ENCODE data around the gene EFHD2.

DNA sequence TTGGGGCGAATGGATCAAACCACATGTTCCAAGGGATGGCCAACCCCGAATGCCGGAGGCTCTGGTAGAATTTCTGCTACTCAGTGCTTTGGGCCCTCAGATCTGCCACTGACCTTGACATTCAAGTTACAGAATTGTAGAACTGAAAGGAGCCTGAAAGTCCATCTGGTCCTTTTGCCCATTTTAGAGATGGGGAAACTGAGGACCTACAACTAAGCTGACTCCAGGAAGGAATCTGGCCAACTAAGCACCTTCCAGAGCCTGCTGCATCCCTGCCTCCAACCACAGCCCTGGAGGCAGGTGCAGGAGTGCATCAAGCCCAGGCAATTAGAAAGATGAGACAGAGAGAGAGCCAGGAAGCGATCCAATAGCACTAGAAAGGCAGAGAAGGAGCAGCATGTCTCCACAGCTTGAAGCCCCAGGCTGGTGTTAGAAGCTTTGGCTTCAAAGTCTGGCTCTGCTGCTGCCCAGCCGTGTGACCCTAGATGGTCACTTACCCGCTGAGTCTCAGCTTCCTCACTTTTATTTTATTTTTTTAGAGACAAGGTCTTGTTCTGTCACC lies 27.3 kb downstream of the EFHD2 start:
- TF ChIP-seq, protein P1, sequence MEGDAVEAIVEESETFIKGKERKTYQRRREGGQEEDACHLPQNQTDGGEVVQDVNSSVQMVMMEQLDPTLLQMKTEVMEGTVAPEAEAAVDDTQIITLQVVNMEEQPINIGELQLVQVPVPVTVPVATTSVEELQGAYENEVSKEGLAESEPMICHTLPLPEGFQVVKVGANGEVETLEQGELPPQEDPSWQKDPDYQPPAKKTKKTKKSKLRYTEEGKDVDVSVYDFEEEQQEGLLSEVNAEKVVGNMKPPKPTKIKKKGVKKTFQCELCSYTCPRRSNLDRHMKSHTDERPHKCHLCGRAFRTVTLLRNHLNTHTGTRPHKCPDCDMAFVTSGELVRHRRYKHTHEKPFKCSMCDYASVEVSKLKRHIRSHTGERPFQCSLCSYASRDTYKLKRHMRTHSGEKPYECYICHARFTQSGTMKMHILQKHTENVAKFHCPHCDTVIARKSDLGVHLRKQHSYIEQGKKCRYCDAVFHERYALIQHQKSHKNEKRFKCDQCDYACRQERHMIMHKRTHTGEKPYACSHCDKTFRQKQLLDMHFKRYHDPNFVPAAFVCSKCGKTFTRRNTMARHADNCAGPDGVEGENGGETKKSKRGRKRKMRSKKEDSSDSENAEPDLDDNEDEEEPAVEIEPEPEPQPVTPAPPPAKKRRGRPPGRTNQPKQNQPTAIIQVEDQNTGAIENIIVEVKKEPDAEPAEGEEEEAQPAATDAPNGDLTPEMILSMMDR (IDR thresholded peaks at IDR 0.05; ENCODE audit: insufficient read depth, low read length) = no peak
- TF ChIP-seq SPI1 (IDR thresholded peaks at IDR 0.05; ENCODE audit: borderline replicate concordance, low read depth) = no peak

Measured in HL-60 (cell line).